NOMO-1 treated with DMSO at 0.1 percent for 48 hours (cell line): ENCODE data around the gene HELZ2.

Experiments
- DNase-seq: peaks from one replicate; lab custom pipeline; 2025; ENCODE audit not compliant: unreplicated experiment; lab: John Stamatoyannopoulos, UW

Gene HELZ2

GRCh38 chr20:63525185-63525584 lies 48.9 kb downstream of the HELZ2 start:
- no peak for DNase-seq
